ENCODE results near the gene OSM. TPM values are rescaled to one million over a fixed set of nuclear protein-coding genes. Genes with fewer than 3 reads are reported as not detected.

The OSM gene
- total and polyA plus RNA-seq, 2 donors (not counting 3 experiments of a cell fraction or from before 2014, with no cell fraction given) = not detected

- Histone ChIP-seq H3K9ac (replicated peaks; ENCODE audit: extremely low read depth, insufficient read depth, low read length) (no peak overlapping the region), H3K9me1 (replicated peaks; ENCODE audit: control insufficient read depth, extremely low read depth, insufficient read depth, low read length) (no peaks in the 10 kb centered on the region), H3K79me2 (ENCODE audit: control insufficient read depth, insufficient read depth, low read length) (no peaks in the 10 kb centered on the region), H3K9me3 (replicated peaks; ENCODE audit: control insufficient read depth, insufficient read depth, low read length) (no peaks in the 10 kb centered on the region), H3K36me3 (ENCODE audit: control insufficient read depth in 2 of 2, extremely low read depth in 1 of 2, insufficient read depth in 2 of 2, low read length in 2 of 2) (peaks cover 0 to 30% of the 10 kb centered on the region in 2 experiments), H3K4me1 (ENCODE audit: control insufficient read depth, extremely low read depth, insufficient read depth, low read length) (peaks cover 17% of the 10 kb centered on the region), H3K4me2 (ENCODE audit: insufficient read depth, low read length) (no peak overlapping the region), H3K4me3 (replicated peaks in 1 of 3; ENCODE audit: insufficient read depth in 1 of 3, low read depth in 1 of 3, low read length in 3 of 3) (no peak overlapping the region), H3K27me3 (ENCODE audit: control insufficient read depth in 2 of 2, insufficient read depth in 2 of 2, low read length in 2 of 2) (no peaks in the 10 kb centered on the region), H3K27ac (ENCODE audit: insufficient read depth, low read depth, low read length) (no peak overlapping the region), H4K20me1 (replicated peaks; ENCODE audit: control insufficient read depth, extremely low read depth, insufficient read depth, low read length) (no peaks in the 10 kb centered on the region), H2AFZ (ENCODE audit: low read depth, low read length) (no peak overlapping the region)
- no peak for DNase-seq (ENCODE audit: low read depth, low spot score)
- no peak for TF ChIP-seq JUN (IDR thresholded peaks at IDR 0.05; ENCODE audit: borderline replicate concordance, insufficient read depth, insufficient read length, low read depth)
- no peak for TF ChIP-seq GATA2 (IDR thresholded peaks at IDR 0.05; ENCODE audit: insufficient read depth, insufficient read length, low read depth, low read length)
- TF ChIP-seq POLR2AphosphoS5 (IDR thresholded peaks at IDR 0.05; ENCODE audit: insufficient read depth, low read depth, low read length) = no peak
- no peak for TF ChIP-seq MAX (IDR thresholded peaks at IDR 0.05; ENCODE audit: insufficient read depth, insufficient read length)
- no peak for TF ChIP-seq FOS (IDR thresholded peaks at IDR 0.05; ENCODE audit: borderline replicate concordance, insufficient read depth, low read length)
- no peak for TF ChIP-seq MYC (IDR thresholded peaks at IDR 0.05; ENCODE audit: low read depth, low read length)
- TF ChIP-seq CTCF (IDR thresholded peaks at IDR 0.05; ENCODE audit: extremely low read depth in 1 of 2, insufficient read depth in 1 of 2, low read depth in 1 of 2, low read length in 2 of 2) = no peak
- no peak for TF ChIP-seq POLR2A (IDR thresholded peaks at IDR 0.05; ENCODE audit: low read depth, low read length)
- no peak for TF ChIP-seq EZH2 (IDR thresholded peaks at IDR 0.05; ENCODE audit: borderline replicate concordance, low read depth, low read length, severe bottlenecking)
- no peak for FAIRE-seq
- BruUV-seq (replicated peaks) = no TSS peak
- intact Hi-C loops (cut with micrococcal nuclease) (no loop called here), dilution Hi-C loops (cut with MboI; ENCODE audit: extremely low pct_ligation_motif_present, low sequenced_read_pairs) (no loop called here)
- ChIA-PET POLR2A (no interaction called here), CTCF (no interaction called here)
These were observed 28.2 kb upstream of the OSM start for GRCh38 chr22:30294830-30295229.

Data from endothelial cell of umbilical vein (primary cell).